HepG2 (cell line): Measurements from ENCODE around the gene CLDN5. TPM values are rescaled to one million over a fixed set of nuclear protein-coding genes. Genes with fewer than 3 reads are reported as not detected.
A peak's percentile ranks its signal among the peaks of the same experiment; 100 is the strongest.

Experiments
- ATRX ChIP-seq: sonication (generic); formaldehyde crosslinking; IDR thresholded peaks from 2 replicates; pipeline ENCODE4 v1.4.0; 2020; ENCODE audit warnings: missing genetic modification reagents, borderline replicate concordance
- CEBPG ChIP-seq: IDR thresholded peaks from 2 replicates; pipeline ENCODE4 v1.6.1; 2016
- CREM ChIP-seq, 2 experiments: sonication (generic) in 1 of 2; formaldehyde crosslinking in 1 of 2; IDR thresholded peaks; 2 replicates each; pipeline versions ENCODE4 v1.4.0 to v1.6.1; 2016 to 2020; ENCODE audit warnings: antibody characterized with exemption in 1 of 2, mild to moderate bottlenecking in 1 of 2, missing genetic modification reagents in 1 of 2
- GATA4 ChIP-seq: sonication (generic); IDR thresholded peaks from 2 replicates; pipeline ENCODE4 v1.6.1; 2016; ENCODE audit warnings: antibody characterized with exemption, low read depth, borderline replicate concordance
- KDM4B ChIP-seq: sonication (generic); formaldehyde crosslinking; IDR thresholded peaks from 2 replicates; pipeline ENCODE4 v1.4.0; 2020; ENCODE audit warnings: missing genetic modification reagents
- MAFK ChIP-seq, 2 experiments: IDR thresholded peaks in 1 of 2; conservative IDR thresholded peaks in 1 of 2; 2 replicates each; pipeline ENCODE4 v1.6.1; 2011; ENCODE audit warnings: improper control_type of control experiment in 2 of 2, low read length in 2 of 2
- SMARCE1 ChIP-seq: fragments of 450-650 bp; IDR thresholded peaks from 2 replicates; pipeline ENCODE4 v1.6.1; 2017; ENCODE audit warnings: borderline replicate concordance
- U2AF1 ChIP-seq: fragments of 200-400 bp; formaldehyde crosslinking; optimal IDR thresholded peaks from 2 replicates; pipeline ENCODE3; 2017; ENCODE audit warnings: mild to moderate bottlenecking, low read depth, low read length
- ZBTB38 ChIP-seq: sonication (generic); formaldehyde crosslinking; IDR thresholded peaks from 2 replicates; pipeline ENCODE4 v1.5.1; 2020; ENCODE audit warnings: mild to moderate bottlenecking, missing genetic modification reagents
- ZNF138 ChIP-seq: sonication (generic); formaldehyde crosslinking; IDR thresholded peaks from 2 replicates; pipeline ENCODE4 v1.5.0; 2020; ENCODE audit warnings: mild to moderate bottlenecking, low read depth, missing genetic modification reagents
- ZNF468 ChIP-seq: sonication (generic); formaldehyde crosslinking; IDR thresholded peaks from 2 replicates; pipeline ENCODE4 v1.8.0; 2022; ENCODE audit warnings: mild to moderate bottlenecking, moderate library complexity, missing genetic modification reagents
- ZNF496 ChIP-seq: sonication (generic); formaldehyde crosslinking; IDR thresholded peaks from 2 replicates; pipeline ENCODE4 v1.8.1; 2023; ENCODE audit warnings: mild to moderate bottlenecking, moderate library complexity, missing genetic modification reagents; ENCODE audit not compliant: insufficient replicate concordance
- ZNF577 ChIP-seq: sonication (generic); formaldehyde crosslinking; IDR thresholded peaks from 2 replicates; pipeline ENCODE4 v1.4.0; 2020; ENCODE audit warnings: mild to moderate bottlenecking, low read depth, missing genetic modification reagents, borderline replicate concordance
- polyA plus RNA-seq, 8 experiments: library from polyadenylated mRNA; depleted of rRNA in 3 of 8; stranded (reverse) in 7 of 8; unstranded in 1 of 8; fragments of >200 nt; fragmentation: Illumina TruSeq in 4 of 8; extraction: Trizol in 4 of 8; gene quantifications; 2 replicates each; pipeline versions ENCODE4 v1.2.1 to v1.2.3, GENCODE V29; 2011 to 2016; ENCODE audit warnings: low read depth in 4 of 8, missing spikeins in 1 of 8, mixed read lengths in 1 of 8; ENCODE audit not compliant: insufficient read depth in 1 of 8
- total RNA-seq, 5 experiments: library from RNA; depleted of rRNA; stranded (reverse); fragments of >200 nt; fragmentation: Illumina TruSeq; extraction: Trizol; gene quantifications; 2 replicates each; pipeline ENCODE4 v1.2.3, GENCODE V29; 2016; ENCODE audit warnings: low read depth in 1 of 5
- TF ChIP-seq, protein P1 (sequence below), 2 experiments: sonication (generic) in 1 of 2; formaldehyde crosslinking in 1 of 2; IDR thresholded peaks; 2 replicates each; pipeline versions ENCODE4 v1.4.0 to v1.6.1; 2018 to 2020; ENCODE audit warnings: missing genetic modification reagents in 2 of 2, borderline replicate concordance in 1 of 2, low read depth in 1 of 2, mild to moderate bottlenecking in 1 of 2, missing biosample characterization in 1 of 2
- TF ChIP-seq, protein P2 (sequence below): IDR thresholded peaks from 2 replicates; pipeline ENCODE4 v1.6.1; 2016; ENCODE audit warnings: low read depth, control low read depth
- TF ChIP-seq, protein P3 (sequence below): sonication (generic); formaldehyde crosslinking; IDR thresholded peaks from 2 replicates; pipeline ENCODE4 v1.4.0; 2020; ENCODE audit warnings: missing genetic modification reagents, borderline replicate concordance
- TF ChIP-seq, protein P4 (sequence below): sonication (generic); formaldehyde crosslinking; IDR thresholded peaks from 2 replicates; pipeline ENCODE4 v1.4.0; 2020; ENCODE audit warnings: mild to moderate bottlenecking, missing genetic modification reagents
- TF ChIP-seq, protein P5 (sequence below): sonication (generic); formaldehyde crosslinking; IDR thresholded peaks from 2 replicates; pipeline ENCODE4 v1.8.0; 2022; ENCODE audit warnings: mild to moderate bottlenecking, missing genetic modification reagents, borderline replicate concordance

CLDN5 gene
- total and polyA plus RNA-seq, 2 of the 13 experiments (the other 11 are each of a cell fraction or from before 2014, with no cell fraction given): not detected

DNA sequence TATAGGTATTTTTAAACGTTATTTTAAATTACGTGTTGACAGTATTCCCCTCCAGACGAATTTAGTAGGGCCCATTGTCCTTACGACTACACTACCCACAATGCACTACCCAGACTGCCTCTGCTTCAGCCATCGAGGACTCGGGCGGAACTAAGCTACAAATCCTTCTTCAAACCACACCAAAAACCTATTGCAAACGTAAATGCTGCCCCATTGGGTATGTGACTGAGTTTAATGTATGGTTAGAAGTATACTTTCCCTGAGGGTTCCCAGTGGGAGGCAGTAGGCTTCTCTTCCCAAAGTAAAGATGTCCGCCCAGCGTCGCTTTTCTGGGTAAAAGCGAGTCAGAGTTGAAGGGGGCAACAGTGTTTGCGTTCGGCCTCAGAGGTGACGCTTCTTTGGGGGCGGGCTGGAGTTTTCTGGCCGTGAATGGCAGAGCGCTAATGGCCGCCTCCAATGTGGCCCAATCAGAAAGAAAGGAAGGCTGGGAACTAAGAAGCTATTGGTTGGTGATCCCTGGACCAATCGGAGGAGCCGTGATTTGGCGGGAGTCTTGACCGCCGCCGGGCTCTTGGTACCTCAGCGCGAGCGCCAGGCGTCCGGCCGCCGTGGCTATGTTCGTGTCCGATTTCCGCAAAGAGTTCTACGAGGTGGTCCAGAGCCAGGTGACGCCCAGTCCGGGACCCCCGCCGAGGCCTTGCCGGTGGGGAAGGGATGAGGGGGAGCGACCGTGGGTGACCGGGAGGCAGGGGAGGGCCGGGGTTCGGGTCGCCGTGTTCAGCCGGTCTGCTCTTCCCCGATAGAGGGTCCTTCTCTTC lies 44.6 kb downstream of the CLDN5 start, which contains the start of gene CDC45 (continued):
- TF ChIP-seq, protein P1, sequence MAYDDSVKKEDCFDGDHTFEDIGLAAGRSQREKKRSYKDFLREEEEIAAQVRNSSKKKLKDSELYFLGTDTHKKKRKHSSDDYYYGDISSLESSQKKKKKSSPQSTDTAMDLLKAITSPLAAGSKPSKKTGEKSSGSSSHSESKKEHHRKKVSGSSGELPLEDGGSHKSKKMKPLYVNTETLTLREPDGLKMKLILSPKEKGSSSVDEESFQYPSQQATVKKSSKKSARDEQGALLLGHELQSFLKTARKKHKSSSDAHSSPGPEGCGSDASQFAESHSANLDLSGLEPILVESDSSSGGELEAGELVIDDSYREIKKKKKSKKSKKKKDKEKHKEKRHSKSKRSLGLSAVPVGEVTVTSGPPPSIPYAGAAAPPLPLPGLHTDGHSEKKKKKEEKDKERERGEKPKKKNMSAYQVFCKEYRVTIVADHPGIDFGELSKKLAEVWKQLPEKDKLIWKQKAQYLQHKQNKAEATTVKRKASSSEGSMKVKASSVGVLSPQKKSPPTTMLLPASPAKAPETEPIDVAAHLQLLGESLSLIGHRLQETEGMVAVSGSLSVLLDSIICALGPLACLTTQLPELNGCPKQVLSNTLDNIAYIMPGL (CRISPR knock-in tag; IDR thresholded peaks at IDR 0.05; ENCODE audit: borderline replicate concordance in 1 of 2, low read depth in 1 of 2): 0 out of 4 replicates have a peak, but pooled peaks of 1 of the 2 experiments have one; percentile 42
- TF ChIP-seq SMARCE1 (no peak), ATRX (CRISPR knock-in tag) (no peak), ZNF138 (CRISPR knock-in tag) (no peak), ZNF468 (CRISPR knock-in tag) (0 out of 2 replicates have a peak, but pooled peaks have one; percentile 31), ZNF577 (CRISPR knock-in tag) (no peak), ZNF496 (CRISPR knock-in tag) (no peak), U2AF1 (no peak), KDM4B (CRISPR knock-in tag) (no peak), MAFK (conservative IDR thresholded peaks at IDR 0.05 in 1 of 2, IDR thresholded peaks at IDR 0.05 in 1 of 2; ENCODE audit: low read length in 2 of 2) (no peak), CREM (IDR thresholded peaks at IDR 0.05) (peak; percentile 99), CREM (CRISPR knock-in tag; IDR thresholded peaks at IDR 0.05) (no peak), GATA4 (no peak), CEBPG (CRISPR knock-in tag) (0 out of 2 replicates have a peak, but pooled peaks have one; percentile 3), ZBTB38 (no peak)
- TF ChIP-seq, protein P2, sequence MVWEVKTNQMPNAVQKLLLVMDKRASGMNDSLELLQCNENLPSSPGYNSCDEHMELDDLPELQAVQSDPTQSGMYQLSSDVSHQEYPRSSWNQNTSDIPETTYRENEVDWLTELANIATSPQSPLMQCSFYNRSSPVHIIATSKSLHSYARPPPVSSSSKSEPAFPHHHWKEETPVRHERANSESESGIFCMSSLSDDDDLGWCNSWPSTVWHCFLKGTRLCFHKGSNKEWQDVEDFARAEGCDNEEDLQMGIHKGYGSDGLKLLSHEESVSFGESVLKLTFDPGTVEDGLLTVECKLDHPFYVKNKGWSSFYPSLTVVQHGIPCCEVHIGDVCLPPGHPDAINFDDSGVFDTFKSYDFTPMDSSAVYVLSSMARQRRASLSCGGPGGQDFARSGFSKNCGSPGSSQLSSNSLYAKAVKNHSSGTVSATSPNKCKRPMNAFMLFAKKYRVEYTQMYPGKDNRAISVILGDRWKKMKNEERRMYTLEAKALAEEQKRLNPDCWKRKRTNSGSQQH (CRISPR knock-in tag): no peak
- TF ChIP-seq, protein P3, sequence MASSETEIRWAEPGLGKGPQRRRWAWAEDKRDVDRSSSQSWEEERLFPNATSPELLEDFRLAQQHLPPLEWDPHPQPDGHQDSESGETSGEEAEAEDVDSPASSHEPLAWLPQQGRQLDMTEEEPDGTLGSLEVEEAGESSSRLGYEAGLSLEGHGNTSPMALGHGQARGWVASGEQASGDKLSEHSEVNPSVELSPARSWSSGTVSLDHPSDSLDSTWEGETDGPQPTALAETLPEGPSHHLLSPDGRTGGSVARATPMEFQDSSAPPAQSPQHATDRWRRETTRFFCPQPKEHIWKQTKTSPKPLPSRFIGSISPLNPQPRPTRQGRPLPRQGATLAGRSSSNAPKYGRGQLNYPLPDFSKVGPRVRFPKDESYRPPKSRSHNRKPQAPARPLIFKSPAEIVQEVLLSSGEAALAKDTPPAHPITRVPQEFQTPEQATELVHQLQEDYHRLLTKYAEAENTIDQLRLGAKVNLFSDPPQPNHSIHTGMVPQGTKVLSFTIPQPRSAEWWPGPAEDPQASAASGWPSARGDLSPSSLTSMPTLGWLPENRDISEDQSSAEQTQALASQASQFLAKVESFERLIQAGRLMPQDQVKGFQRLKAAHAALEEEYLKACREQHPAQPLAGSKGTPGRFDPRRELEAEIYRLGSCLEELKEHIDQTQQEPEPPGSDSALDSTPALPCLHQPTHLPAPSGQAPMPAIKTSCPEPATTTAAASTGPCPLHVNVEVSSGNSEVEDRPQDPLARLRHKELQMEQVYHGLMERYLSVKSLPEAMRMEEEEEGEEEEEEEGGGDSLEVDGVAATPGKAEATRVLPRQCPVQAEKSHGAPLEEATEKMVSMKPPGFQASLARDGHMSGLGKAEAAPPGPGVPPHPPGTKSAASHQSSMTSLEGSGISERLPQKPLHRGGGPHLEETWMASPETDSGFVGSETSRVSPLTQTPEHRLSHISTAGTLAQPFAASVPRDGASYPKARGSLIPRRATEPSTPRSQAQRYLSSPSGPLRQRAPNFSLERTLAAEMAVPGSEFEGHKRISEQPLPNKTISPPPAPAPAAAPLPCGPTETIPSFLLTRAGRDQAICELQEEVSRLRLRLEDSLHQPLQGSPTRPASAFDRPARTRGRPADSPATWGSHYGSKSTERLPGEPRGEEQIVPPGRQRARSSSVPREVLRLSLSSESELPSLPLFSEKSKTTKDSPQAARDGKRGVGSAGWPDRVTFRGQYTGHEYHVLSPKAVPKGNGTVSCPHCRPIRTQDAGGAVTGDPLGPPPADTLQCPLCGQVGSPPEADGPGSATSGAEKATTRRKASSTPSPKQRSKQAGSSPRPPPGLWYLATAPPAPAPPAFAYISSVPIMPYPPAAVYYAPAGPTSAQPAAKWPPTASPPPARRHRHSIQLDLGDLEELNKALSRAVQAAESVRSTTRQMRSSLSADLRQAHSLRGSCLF: no peak
- TF ChIP-seq, protein P4, sequence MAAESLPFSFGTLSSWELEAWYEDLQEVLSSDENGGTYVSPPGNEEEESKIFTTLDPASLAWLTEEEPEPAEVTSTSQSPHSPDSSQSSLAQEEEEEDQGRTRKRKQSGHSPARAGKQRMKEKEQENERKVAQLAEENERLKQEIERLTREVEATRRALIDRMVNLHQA (CRISPR knock-in tag): no peak
- TF ChIP-seq, protein P5, sequence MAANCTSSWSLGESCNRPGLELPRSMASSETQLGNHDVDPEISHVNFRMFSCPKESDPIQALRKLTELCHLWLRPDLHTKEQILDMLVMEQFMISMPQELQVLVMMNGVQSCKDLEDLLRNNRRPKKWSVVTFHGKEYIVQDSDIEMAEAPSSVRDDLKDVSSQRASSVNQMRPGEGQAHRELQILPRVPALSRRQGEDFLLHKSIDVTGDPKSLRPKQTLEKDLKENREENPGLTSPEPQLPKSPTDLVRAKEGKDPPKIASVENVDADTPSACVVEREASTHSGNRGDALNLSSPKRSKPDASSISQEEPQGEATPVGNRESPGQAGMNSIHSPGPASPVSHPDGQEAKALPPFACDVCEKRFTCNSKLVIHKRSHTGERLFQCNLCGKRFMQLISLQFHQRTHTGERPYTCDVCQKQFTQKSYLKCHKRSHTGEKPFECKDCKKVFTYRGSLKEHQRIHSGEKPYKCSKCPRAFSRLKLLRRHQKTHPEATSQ (CRISPR knock-in tag): no peak
